IPS-NIHi7 (cell line): Measurements from ENCODE around the gene SMG1.
A peak's percentile ranks its signal among the peaks of the same experiment; 100 is the strongest.
"Not testable (repeated sequence)": the region's sequence is repeated elsewhere in the genome, so short reads cannot be mapped to it uniquely, and the experiment has no call there.

Experiments used
- DNase-seq: peaks from one replicate; pipeline ENCODE4 v3.0.0; 2012; ENCODE audit warnings: mixed read lengths; ENCODE audit errors: extremely low spot score

SMG1 gene

DNA sequence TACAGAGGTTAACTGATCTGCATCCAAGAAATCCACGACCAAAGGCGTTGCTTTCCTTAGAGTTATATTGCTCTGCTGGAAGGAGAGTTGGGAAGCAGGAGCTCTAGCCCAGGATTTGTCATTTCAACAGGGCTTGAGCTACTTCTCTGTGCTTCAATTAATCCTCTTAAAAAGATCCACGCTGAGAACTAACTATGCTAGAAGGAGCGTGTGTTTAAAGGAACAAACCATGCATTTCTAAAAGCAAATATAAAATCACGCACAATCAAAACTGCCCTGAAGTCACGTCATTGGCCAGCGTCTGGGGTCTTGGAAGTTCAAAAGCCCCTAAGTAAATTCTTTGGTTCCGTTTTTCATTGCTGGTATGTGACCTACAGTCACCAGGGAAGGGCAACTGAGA is 125.9 kb downstream of the SMG1 start:
- no peak for DNase-seq

GRCh38 chr16:18799500-18799899 is 126.7 kb downstream of the SMG1 start:
- DNase-seq, result no peak

DNA sequence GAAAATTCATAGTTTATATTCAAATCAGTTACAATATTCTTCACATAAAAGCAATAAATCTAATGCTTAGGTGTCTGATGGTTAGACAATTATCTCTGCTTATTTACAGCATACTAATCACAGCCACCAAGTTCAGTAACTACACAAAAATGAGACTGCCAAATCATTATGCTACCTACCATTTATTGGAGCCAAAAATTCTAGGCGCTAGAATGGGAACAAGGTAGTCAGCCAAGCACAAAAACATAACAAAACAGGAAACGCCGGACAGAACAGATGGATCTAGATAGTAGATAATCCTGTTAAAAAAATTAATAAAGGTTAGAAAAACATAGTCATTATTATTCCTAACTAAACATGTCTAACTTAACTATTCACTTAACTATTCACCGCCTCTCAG is 128.5 kb downstream of the SMG1 start:
- no peak for DNase-seq

DNA sequence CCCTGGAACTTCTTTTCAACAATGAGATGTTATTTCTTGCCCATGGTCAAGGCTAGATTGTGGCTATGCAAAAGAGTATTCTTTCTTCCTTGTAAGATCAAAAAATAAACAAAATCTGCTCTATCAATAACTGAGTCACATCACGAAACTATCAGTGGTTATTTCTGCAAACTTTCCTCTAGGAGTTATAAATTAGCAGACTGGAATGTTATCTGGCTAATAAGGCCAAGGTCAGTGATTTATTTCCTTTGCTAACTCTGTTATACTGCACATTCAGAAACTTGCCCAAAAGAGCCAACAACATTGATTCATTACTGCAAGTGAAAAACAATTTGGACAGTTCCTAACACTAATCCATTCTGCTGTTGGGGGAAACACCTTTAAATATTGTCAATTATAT is 129.8 kb downstream of the SMG1 start:
- DNase-seq, result no peak

DNA sequence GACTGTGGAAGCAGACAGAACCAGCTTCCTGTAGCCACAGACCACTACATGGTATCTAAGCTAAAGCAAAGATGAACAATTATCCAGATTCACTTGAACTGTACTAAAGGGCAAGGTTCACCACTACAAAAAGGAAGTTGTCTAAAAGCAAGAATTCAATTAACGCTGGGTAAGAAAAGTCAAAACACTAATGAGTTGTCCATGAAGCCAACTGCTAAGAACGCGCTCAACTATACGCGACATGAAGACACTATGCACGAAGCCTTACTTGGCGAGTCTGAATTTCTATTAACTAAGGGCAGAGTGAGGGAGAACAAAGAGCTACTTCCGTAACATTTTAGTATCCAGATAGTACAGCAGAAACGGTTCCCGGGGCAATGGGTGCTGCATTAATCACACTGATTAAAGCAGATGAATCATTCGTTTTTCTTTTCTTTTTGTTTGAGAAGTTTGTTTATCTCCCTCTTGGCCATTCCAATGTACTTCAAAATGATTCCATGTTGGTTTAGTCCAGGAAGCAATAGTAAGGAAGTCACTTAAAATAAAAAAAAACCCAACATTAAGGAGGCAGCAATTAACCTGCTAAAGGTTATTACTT is 133.3 kb downstream of the SMG1 start:
- no peak for DNase-seq

- peak; percentile 97 for DNase-seq
These were observed 136.1 kb downstream of the SMG1 start, which contains the start of gene RPS15A for GRCh38 chr16:18789850-18790706. RPS15A (minus strand) TSS chr16:18790334; CDS start chr16:18789113, 1,221 bp downstream.

GRCh38 chr16:18789515-18789849 is 136.7 kb downstream of the SMG1 start:
- no peak for DNase-seq

- DNase-seq, result no peak
These were observed 137.2 kb downstream of the SMG1 start for GRCh38 chr16:18788828-18789514.

DNA sequence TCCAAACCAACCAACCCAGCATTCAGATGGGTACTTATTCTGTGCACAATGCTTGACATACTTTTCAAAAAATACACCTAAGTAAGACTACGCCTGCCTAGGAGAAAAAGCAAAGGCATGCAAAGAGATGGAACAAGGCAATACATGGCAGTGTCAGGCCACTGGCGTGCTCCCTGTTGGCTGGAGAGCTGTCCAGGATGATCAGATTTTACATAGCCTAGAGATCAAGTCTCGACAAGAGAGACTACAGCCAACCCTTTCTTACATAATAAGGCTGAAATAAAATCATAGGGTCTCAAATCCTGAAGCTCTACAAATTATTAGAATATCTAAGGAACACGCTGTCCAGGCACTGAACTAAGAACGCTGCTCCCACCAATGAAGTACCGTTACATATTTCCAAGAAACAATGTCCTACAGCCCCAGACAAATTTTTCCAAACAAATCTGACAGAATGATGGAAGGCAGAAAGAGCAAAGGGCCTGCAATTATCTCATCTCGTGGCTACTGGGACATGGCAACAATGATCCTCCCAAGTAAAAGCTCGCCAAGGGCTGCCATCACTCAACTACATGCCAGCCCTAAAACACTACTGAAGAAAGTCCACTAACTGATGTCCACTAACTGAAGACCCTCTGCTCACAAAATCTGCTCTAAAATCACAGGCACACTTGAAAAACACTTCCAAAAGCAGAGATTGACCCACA is 141.1 kb downstream of the SMG1 start:
- no peak for DNase-seq

- no peak for DNase-seq
These were observed 142.5 kb downstream of the SMG1 start for GRCh38 chr16:18783430-18784341.

DNA sequence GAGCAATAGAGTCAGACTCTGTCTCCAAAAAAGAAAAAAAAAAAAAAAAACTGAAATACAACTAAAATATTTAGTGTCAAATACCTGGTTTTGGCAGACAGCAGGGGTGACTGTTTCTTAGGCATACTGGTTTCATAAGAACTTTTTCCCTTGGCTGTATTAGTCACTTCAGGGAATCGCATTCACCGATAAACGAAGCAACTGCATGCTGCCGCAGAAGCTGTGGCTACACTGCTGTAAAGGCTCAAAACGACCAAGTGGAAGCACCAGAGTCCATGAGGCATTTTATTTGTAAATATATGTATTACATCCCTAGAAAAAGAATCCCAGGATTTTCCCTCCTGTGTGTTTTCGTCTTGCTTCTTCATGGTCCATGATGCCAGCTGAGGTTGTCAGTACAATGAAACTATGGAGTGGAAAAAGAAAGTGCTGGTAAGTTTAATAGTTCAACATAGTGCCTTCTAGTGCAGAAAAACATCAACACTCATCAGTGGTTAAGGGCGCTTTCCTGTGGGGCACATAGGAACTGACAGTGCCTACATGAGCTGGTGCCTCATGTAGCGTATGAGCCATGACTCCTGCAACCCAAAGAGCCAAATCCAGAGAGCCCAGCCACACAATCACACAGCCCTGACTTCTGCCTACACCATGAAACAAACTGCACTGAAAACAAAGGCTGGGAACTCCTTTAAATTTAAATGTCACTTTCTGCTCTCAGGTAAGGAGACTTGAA is 143.3 kb downstream of the SMG1 start:
- DNase-seq, result no peak

DNA sequence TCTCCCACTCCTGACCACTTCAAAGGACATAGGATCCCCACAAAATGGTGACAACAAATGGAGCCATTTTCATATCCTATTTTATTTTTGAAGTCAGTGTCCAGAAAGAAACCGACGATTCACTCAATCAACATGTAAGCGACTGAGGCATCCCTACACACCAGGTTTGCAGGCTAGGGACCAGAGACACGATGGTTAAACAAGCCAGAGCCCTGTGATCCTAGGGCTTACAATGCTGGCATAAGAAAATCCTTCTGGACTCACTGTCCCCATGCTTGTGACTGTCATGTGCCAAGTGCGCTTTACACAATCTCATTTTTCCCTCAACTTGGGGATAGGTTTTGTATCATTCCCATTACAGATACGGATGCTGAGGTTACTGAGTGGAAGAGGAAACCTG is 145.0 kb downstream of the SMG1 start:
- not testable (repeated sequence) for DNase-seq

DNA sequence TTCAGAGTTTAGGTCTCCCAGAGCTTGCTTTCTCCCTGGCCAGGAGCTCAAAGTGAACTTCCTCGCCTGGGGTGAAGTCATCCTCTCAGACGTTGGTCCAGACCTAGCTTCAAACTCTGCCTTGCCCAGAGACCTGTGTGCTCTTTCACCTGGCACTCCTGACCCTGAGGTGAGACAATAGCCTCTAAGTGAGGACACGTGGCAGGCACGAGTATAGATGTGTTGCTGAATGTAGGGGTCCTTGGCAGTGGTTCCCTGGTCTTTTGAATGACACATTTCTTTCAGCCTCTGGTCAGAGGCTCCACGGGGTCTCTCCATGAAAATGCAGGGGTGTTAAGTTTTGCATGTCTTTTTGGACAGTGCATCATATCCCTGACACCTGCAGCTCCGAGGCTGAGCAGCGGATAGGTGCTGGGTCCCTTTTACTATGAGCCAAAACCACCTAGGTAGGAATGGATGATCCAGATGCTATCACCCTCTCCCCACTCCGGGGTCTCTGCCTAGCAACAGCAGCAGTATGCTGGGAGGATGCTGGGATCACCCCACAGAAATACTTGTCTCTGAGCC is 145.7 kb downstream of the SMG1 start:
- DNase-seq, result not testable (repeated sequence)

GRCh38 chr16:18777664-18778063 is 148.5 kb downstream of the SMG1 start:
- not testable (repeated sequence) for DNase-seq

DNA sequence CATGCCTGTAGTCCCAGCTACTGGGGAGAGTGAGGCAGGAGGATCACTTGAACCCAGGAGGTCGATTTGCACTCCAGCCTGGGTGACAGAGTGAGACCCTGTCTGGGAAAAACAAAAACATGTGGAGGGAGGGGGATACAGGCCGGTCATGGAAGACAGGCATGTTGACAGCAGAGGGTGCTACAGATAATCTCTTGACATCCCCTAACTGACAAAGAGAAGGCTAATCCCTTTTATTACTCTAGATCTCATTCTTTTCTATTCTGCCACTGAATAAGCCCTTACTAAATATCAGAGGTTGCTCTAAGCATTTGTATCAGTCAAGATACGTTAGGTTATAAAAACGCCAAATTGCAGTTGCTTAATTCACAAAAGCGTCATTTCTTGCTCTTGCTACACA is 149.9 kb downstream of the SMG1 start:
- DNase-seq, result not testable (repeated sequence)

DNA sequence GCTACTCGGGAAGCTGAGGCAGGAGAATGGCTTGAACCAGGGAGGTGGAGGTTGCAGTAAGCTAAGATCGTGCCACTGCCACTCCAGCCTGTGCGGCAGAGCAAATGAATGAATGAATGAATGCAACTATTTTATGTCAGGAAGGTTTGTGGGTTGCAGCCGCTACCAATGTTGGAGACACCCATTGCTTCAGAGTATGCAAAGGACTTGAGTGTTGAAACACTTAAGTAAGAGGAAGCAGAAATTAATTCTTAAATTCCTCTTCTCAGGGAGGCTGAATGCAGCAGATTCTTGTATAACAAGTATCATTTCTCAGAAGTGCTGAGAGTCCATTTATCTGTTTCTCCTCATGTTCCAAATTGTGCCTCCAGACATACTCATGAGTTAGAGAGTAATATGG is 151.6 kb downstream of the SMG1 start:
- not testable (repeated sequence) for DNase-seq

- DNase-seq, result not testable (repeated sequence)
These were observed 154.0 kb downstream of the SMG1 start for GRCh38 chr16:18772171-18772570.

GRCh38 chr16:18770336-18770962 is 155.8 kb downstream of the SMG1 start:
- DNase-seq, result not testable (repeated sequence)

- not testable (repeated sequence) for DNase-seq
These were observed 159.0 kb downstream of the SMG1 start for GRCh38 chr16:18767217-18767616.
